ENCODE data around the gene KNCN. TPM values are rescaled to one million over a fixed set of nuclear protein-coding genes. Genes with fewer than 3 reads are reported as not detected.

KNCN gene
- not detected for polyA plus RNA-seq (ENCODE audit: insufficient read length)

- no peak for DNase-seq
Measured at GRCh38 chr1:46551597-46552095, at the start of gene KNCN. KNCN (minus strand) TSS chr1:46551647; CDS start chr1:46551215, 432 bp downstream.

- DNase-seq: no peak
Measured at GRCh38 chr1:46599059-46599970, 47.9 kb upstream of the KNCN start.

- no peak for DNase-seq
Measured at GRCh38 chr1:46596846-46597245, 45.4 kb upstream of the KNCN start.

GRCh38 chr1:46596036-46596435 is 44.6 kb upstream of the KNCN start:
- DNase-seq: no peak

GRCh38 chr1:46595127-46595526 is 43.7 kb upstream of the KNCN start:
- DNase-seq: peak; percentile 49

- DNase-seq: no peak
Measured at GRCh38 chr1:46594063-46594462, 42.6 kb upstream of the KNCN start.

- no peak for DNase-seq
Measured at GRCh38 chr1:46592823-46593222, 41.4 kb upstream of the KNCN start.

GRCh38 chr1:46589529-46589928 is 38.1 kb upstream of the KNCN start:
- DNase-seq: no peak

- DNase-seq: no peak
Measured at GRCh38 chr1:46587069-46587468, 35.6 kb upstream of the KNCN start.

- DNase-seq: no peak
Measured at GRCh38 chr1:46585312-46585938, 34.0 kb upstream of the KNCN start.

GRCh38 chr1:46583494-46583893 is 32.0 kb upstream of the KNCN start:
- DNase-seq: no peak

- DNase-seq: no peak
Measured at GRCh38 chr1:46582972-46583371, 31.5 kb upstream of the KNCN start.

GRCh38 chr1:46581681-46582455 is 30.4 kb upstream of the KNCN start:
- no peak for DNase-seq

GRCh38 chr1:46580140-46580903 is 28.9 kb upstream of the KNCN start:
- no peak for DNase-seq

- DNase-seq: no peak
Measured at GRCh38 chr1:46577671-46578070, 26.2 kb upstream of the KNCN start.

- no peak for DNase-seq
Measured at GRCh38 chr1:46576596-46576995, 25.1 kb upstream of the KNCN start.

GRCh38 chr1:46575778-46576177 is 24.3 kb upstream of the KNCN start:
- DNase-seq: no peak

GRCh38 chr1:46575300-46575699 is 23.9 kb upstream of the KNCN start:
- DNase-seq: no peak

GRCh38 chr1:46571691-46572225 is 20.3 kb upstream of the KNCN start:
- no peak for DNase-seq

- no peak for DNase-seq
Measured at GRCh38 chr1:46569884-46570725, 18.7 kb upstream of the KNCN start.

- DNase-seq: no peak
Measured at GRCh38 chr1:46569116-46569515, 17.7 kb upstream of the KNCN start.

Measured in hindlimb muscle (tissue), 1 donor.